Mucosa of rectum (tissue), 2 donors: ENCODE results near the gene INTS6L.
"Not testable (repeated sequence)": the region's sequence is repeated elsewhere in the genome, so short reads cannot be mapped to it uniquely, and the experiment has no call there.

Experiments used
- H3K27ac ChIP-seq, 2 donors: one replicate each; pipeline ENCODE4 v1.7.0; 2013; ENCODE audit warnings: inconsistent platforms in 2 of 2, low read depth in 2 of 2, low read length in 2 of 2
- H3K27me3 ChIP-seq, 2 donors: one replicate each; pipeline ENCODE4 v1.7.0; 2013; ENCODE audit warnings: low read length in 2 of 2; ENCODE audit not compliant: control insufficient read depth in 2 of 2, insufficient read depth in 2 of 2
- H3K36me3 ChIP-seq, 2 donors: one replicate each; pipeline ENCODE4 v1.7.0; 2013; ENCODE audit warnings: low read length in 2 of 2; ENCODE audit not compliant: control insufficient read depth in 2 of 2, insufficient read depth in 2 of 2
- H3K4me1 ChIP-seq, 2 donors: one replicate each; pipeline ENCODE4 v1.7.0; 2013; ENCODE audit warnings: low read length in 2 of 2, mild to moderate bottlenecking in 1 of 2; ENCODE audit not compliant: control insufficient read depth in 2 of 2, insufficient read depth in 2 of 2
- H3K4me3 ChIP-seq, 2 donors: one replicate each; pipeline ENCODE4 v1.7.0; 2013; ENCODE audit warnings: low read length in 2 of 2
- H3K9ac ChIP-seq, 2 donors: one replicate each; pipeline ENCODE4 v1.7.0; 2013; ENCODE audit warnings: low read length in 2 of 2, low read depth in 1 of 2, mild to moderate bottlenecking in 1 of 2
- H3K9me3 ChIP-seq, 2 donors: one replicate each; pipeline ENCODE4 v1.7.0; 2013; ENCODE audit warnings: low read length in 2 of 2; ENCODE audit not compliant: control insufficient read depth in 2 of 2
- donor health status: healthy.
- donor health status: Normal muscosa, but diverticular disease.

The INTS6L gene

GRCh38 chrX:135595543-135595942, 75.1 kb downstream of the INTS6L start:
- no peak overlapping the region for H3K27ac ChIP-seq
- no peaks in the 10 kb centered on the region for H3K27me3 ChIP-seq
- no peaks in the 10 kb centered on the region for H3K4me1 ChIP-seq
- no peak overlapping the region for H3K9ac ChIP-seq
- H3K9me3 ChIP-seq, result no peaks in the 10 kb centered on the region
- H3K4me3 ChIP-seq, result no peak overlapping the region
- H3K36me3 ChIP-seq, result no peaks in the 10 kb centered on the region

DNA sequence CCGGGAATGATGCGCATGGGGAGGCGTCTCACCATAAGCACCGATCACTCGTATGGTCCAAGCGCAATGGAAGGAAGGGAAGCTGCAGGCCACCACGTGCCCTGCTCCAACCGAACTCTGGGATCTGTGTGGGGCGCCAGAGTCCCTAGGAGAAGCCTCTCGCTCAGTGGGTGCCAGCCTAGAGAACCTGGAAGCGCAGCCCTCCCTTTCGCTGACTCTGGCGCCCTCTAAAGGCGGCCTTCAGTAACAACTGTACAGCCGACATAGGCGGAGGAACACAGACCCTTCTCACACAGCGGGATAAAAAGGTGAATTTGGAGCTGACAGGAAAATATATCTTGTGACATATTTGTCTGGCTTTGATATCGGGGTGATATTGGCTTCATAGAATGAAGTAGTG, 76.0 kb downstream of the INTS6L start:
- Histone ChIP-seq H3K9ac (no peak overlapping the region), H3K9me3 (no peaks in the 10 kb centered on the region), H3K4me3 (no peak overlapping the region), H3K27ac (no peak overlapping the region), H3K4me1 (no peaks in the 10 kb centered on the region), H3K36me3 (no peaks in the 10 kb centered on the region), H3K27me3 (no peaks in the 10 kb centered on the region)

GRCh38 chrX:135605906-135606305, 85.4 kb downstream of the INTS6L start:
- Histone ChIP-seq H3K9me3 (no peaks in the 10 kb centered on the region), H3K4me1 (no peaks in the 10 kb centered on the region), H3K27ac (no peak overlapping the region), H3K9ac (no peak overlapping the region), H3K36me3 (no peaks in the 10 kb centered on the region), H3K27me3 (peaks cover 0 to 4% of the 10 kb centered on the region in 2 donors), H3K4me3 (no peak overlapping the region)

DNA sequence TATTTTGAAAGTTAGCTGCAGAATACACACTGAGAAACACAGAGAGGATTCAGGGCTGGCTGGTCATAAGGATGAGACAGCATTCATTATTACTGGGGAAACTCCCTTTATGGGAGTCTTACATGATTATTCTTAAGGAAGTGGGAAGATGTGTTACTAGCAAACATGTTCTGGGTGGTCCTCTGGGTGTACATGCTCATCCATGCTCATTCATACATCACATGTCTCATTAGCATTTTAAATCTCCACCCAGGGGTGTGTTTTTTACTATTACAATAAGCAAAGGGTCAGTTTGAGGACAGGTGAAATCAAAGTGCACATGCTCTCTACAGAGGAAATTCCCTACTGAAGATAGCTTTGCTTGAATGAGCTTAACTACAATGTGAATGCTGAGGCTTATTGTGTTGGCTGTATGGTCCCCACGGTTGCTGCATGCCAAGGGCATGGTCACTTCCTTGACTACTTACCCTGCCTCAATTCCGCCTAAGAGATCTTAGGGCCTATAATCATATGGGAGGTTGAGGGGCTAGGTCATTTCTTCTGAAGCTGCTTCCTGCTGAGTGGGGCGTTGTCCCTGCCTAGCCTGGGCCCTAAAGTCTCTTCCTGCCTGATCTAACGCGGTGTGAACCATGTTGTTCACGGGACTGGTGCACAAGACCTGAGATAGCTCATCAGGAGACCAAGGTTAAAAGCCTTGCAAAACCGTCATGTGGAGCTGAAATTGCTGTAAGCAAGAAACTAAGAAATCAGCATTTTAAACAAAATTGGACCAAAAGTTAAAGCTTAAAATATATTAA, 104.1 kb downstream of the INTS6L start:
- H3K9ac ChIP-seq, H3K4me3 ChIP-seq: not testable (repeated sequence)

DNA sequence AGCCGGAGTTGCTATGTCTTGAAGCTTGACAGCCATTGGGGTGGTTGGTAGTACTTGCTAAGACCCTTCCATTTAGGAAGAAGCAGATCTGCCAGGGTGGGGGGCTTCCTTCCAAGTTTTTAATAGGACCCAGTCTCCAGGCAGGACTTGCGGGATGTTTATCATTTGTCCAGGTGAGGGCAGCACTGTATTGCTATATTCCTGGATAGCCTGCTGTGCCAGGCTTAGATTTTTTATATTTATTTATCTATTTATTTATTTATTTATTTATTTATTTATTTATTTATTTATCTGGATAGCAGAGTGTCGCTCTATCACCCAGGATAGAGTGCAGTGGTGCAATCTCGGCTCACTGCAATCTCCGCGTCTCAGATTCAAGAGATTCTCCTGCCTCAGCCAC, 105.5 kb downstream of the INTS6L start:
- Histone ChIP-seq H3K4me3 (no peak overlapping the region), H3K36me3 (no peaks in the 10 kb centered on the region), H3K27me3 (no peaks in the 10 kb centered on the region), H3K4me1 (no peaks in the 10 kb centered on the region), H3K9ac (no peak overlapping the region), H3K27ac (no peak overlapping the region), H3K9me3 (no peaks in the 10 kb centered on the region)

More for the DNA sequence above, 104.1 kb downstream of the INTS6L start:
- H3K36me3 ChIP-seq, H3K27ac ChIP-seq, H3K4me1 ChIP-seq, H3K9me3 ChIP-seq, H3K27me3 ChIP-seq: not testable (repeated sequence)

GRCh38 chrX:135629342-135629741, 108.9 kb downstream of the INTS6L start:
- Histone ChIP-seq H3K9me3 (no peaks in the 10 kb centered on the region), H3K4me3 (no peak overlapping the region), H3K4me1 (no peaks in the 10 kb centered on the region), H3K27ac (no peak overlapping the region), H3K36me3 (no peaks in the 10 kb centered on the region), H3K9ac (no peak overlapping the region), H3K27me3 (no peaks in the 10 kb centered on the region)
